ENCODE results near the gene MSANTD3. TPM values are rescaled to one million over a fixed set of nuclear protein-coding genes. Genes with fewer than 3 reads are reported as not detected.
"Not testable (repeated sequence)": the region's sequence is repeated elsewhere in the genome, so short reads cannot be mapped to it uniquely, and the experiment has no call there.

The MSANTD3 gene, protein sequence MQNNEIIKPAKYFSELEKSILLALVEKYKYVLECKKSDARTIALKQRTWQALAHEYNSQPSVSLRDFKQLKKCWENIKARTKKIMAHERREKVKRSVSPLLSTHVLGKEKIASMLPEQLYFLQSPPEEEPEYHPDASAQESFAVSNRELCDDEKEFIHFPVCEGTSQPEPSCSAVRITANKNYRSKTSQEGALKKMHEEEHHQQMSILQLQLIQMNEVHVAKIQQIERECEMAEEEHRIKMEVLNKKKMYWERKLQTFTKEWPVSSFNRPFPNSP
- total RNA-seq, result 8.9 and 11.4 TPM in 2 replicates

DNA sequence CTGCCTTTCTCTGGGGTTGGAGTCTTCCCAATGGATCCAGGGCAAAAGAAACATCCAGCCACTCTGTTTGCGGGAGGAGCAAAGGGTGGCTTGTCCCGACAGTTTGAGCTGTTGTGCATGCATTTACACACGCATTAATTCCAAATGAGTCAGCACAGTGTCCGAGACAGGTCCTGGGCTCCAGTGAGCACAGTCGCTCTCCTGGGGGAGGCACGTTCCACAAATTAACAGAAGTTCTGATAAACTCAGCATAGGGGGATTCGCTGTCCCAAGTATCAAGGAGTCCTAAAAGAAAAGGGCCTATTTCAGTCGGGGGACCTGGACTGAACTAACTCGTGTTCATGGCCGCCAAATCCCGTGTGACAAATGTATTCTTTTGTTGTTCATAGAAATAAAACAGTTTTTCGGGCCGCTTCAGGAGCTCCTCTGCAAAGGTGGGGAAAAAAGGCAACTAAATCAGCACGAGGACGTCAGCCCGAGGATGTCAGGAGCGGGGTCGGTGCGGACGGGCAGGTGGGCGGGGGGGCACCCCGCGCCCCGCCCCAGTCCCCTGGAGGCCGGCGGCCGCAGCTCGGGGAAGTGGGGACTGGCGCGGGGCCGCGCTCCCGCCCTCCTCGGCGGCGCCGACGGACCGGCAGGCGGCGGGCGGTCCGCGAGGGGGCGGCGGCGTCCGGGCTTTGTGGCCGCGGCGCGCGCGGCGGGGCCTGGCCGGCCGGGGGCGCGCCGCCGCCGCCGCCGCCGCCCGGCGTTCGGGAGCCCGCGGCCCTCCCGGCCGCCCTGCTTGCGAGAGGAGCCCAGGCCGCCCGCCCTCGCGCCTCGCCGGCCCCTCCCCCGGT, at the start of gene MSANTD3:
Gene MSANTD3 (plus strand): TSS at position 614 of the 836 bp plus-strand sequence. CDS start 14,796 bp downstream, outside the sequence.
- intact Hi-C loops (cut with micrococcal nuclease), result loop anchor here (1.0 to 5.0 kb wide), 9 partner anchors 12 to 1204 kb away; partner anchors contain the start of genes ALG2, ERP44, INVS and MRPL50

DNA sequence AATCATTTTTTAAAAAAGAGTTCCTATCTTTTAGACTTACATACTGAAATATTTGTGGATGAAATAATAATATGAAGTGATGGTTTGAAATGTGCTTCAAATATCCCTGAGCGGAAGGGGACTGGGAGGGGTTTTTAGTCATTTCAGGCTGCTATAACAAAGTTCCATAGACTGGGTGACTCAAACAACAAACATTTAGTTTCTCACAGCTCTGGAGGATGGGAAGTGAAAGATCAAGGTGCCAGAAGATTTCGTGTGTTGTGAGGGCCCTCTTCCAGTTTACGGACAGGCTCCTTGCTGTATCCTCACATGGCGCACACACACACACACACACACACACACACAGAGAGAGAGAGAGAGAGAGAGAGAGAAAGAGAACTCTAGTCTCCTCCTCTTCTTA, 47.1 kb upstream of the MSANTD3 start:
- intact Hi-C loops (cut with micrococcal nuclease), result no loop called here

DNA sequence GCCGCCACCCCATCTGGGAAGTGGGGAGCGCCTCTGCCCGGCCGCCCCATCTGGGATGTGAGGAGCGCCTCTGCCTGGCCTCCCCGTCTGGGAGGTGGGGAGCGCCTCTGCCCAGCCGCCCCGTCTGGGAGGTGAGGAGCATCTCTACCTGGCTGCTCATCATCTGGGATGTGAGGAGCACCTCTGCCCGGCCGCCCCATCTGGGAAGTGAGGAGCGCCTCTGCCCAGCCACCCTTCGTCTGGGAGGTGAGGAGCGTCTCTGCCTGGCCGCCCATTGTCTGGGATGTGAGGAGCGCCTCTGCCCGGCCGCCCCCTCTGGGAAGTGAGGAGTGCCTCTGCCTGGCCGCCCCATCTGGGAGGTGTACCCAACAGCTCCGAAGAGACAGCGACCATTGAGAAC, 34.0 kb upstream of the MSANTD3 start:
- intact Hi-C loops (cut with micrococcal nuclease), result not testable (repeated sequence)

DNA sequence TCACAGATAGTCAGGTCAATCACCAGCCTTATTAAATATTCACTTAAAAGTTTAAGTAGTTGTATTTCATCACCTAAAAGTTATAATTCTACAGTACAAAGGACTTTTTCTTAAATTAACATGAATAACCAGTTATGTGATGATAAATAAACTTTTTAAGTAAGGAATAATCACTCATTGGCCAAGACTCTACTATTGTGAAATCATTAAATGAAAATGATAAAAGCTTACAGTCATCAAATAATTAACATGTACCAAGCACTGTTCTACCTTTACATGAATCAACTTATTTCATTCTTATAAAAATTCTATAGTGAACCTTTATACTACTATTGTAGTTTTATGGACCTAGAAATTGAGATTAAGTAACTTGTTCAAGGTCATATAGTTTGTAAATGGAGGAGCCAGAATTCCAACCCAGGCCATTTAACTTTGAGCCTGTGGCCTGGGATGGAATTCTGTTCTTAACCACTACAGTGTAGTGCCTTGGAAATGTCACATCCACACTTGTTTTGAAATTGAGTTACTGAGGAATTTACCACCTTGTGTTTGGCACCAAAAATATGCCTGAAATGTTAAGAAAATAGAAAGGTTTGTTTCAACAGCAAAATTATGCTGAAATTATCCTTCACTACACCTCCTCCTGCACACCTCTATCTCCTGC, 32.8 kb upstream of the MSANTD3 start:
- intact Hi-C loops (cut with micrococcal nuclease), result no loop called here

DNA sequence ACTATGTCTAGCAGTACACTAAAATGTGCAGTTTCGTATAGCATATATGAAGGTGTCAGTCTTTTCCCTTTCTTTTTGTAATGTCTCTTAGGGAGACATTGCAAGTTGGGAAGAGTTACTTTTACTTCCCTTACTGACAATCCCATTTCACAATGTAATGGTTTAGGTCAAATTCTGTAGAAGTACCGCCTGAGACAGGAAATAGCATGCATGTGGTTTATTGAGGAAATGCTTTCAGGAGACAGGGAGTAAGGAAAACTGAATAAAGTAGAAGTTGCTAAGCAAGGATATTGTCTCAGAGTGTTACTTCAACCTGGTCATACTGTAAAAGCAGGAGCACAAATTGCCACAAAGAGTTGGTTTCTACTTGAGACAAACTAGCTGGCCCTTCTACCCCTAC, 32.1 kb upstream of the MSANTD3 start:
- intact Hi-C loops (cut with micrococcal nuclease), result no loop called here

DNA sequence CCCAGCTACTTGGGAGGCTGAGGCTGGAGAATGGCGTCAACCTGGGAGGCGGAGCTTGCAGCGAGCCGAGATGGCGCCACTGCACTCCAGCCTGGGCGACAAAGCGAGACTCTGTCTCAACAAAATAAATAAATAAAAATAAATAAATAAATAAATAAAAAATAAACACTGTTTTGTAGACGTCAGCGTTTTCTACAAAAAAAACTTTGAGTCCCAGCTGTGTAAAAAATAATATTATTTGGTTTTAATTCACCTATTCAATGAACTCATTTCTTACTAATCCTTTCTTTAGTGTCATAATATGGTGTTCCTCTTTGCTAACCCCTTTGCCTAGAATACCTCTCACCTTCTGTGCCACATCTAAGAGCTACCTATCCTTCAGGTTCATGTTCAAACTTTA, 30.2 kb upstream of the MSANTD3 start:
- intact Hi-C loops (cut with micrococcal nuclease), result no loop called here

DNA sequence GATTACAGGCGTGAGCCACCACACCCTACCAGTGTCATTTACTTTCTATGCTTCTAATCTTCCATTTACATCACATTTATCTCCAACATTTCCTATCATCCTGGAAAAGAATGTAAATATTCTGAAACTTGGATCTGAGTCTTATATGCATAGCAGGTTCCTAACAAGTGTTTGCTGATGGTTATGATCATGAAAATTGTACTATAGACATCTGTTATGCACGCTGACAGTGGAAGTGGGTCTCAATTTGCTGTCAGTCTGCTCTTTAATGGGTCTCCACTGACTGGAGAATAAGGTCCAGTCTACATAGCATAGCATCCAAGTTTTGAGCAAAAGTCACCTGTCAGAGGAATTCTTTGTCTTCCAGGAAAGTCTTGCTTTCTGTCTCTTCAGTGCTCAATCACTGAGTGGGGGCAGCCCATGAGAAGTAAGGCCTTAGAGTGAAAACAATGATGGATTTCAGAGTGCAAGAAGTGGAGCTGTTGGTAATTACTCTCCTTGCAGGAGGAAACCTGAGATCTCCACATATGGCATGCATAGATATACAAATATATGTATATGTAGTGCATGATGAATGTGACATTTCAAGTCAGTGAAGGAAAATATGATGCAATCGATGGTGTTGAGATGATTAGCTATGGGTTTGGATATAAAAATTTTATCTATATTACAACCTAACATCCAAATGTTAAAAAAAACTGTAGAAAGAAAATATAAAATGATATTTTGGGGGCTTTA, 29.2 kb upstream of the MSANTD3 start:
- intact Hi-C loops (cut with micrococcal nuclease), result no loop called here

DNA sequence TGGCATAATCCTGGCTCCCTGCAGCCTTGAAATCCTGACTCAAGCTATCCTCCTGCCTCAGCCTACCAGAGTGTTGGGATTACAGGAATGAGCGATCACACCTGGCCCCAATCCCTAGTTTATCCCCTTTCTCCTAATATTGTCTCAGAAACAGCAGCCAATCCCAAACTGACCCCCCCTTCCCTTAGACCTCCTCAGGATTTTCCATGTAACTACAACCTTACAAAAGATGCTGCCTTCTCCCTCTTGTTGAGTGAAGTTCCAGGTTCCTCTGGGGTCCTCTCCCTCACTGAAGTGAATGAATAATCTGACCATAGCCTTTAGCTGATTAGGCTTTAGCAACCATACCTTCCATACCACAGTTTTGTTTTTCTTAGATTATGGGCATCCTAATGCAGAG, 25.9 kb upstream of the MSANTD3 start:
- intact Hi-C loops (cut with micrococcal nuclease), result no loop called here

DNA sequence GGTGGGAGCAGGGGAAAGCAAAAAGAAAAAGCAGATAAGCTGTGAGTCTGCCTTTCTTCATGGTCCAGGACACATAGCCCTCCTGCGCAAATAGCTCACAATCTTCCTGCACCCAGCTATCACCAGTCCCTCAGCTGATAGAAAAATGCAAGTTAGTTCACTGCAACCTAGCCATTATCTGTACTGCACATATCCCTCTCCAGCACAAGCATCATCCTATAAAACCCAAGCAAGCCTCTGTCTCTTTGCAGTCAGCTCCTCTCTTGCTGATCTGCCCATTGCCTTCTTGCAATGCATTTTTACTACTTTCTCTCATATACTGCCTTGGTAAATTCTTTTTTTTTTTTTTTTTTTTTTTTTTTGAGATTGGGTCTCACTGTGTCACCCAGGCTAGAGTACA, 20.0 kb upstream of the MSANTD3 start:
- intact Hi-C loops (cut with micrococcal nuclease), result no loop called here

DNA sequence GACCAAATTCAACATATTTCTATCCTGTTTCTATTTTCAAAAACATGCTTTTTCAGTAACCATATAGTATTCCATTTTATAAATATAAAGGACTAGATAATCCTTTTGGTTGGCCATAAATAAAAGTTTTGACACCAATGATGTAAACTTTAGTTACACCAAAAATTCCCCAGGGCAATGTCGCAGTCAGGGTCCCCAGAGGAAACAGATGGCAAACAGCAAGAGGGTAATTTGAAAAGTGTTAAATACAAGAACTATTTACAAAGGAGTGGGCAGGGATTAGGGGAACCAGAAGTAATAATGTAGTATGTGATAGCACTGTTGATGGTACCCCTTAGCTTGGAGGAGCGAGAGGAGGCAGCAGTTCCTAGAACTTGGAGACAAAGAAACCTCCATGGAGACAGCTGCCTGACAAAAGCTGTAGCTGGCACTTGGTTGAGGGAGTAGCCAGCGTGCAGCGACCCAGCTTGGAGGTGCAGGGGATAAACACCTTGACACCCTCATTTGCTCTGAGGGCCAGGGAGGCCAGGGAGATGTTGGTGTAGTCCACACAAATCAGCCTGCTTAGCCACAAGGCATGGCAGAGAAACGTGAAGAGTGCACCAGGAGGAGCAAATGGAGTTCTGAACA, 18.3 kb upstream of the MSANTD3 start:
- intact Hi-C loops (cut with micrococcal nuclease), result no loop called here

DNA sequence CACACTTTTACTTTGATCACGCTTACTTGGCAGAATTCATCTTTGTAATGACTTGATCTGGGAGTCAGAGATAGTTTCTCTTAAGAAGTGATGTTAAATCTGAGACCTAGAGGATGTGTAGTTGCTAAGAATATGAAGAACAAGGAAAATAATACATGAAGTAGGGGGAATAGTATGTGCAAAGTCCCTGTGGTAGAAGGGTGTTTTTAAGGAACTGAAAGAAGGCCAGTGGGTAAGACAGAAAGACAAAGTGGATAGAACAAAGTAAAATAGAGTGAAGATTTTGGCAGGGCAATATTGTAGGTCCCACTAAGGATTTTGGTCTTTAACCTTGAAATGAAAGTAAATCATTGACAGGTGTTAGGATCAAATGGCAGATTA, 17.8 kb upstream of the MSANTD3 start:
- intact Hi-C loops (cut with micrococcal nuclease), result no loop called here

DNA sequence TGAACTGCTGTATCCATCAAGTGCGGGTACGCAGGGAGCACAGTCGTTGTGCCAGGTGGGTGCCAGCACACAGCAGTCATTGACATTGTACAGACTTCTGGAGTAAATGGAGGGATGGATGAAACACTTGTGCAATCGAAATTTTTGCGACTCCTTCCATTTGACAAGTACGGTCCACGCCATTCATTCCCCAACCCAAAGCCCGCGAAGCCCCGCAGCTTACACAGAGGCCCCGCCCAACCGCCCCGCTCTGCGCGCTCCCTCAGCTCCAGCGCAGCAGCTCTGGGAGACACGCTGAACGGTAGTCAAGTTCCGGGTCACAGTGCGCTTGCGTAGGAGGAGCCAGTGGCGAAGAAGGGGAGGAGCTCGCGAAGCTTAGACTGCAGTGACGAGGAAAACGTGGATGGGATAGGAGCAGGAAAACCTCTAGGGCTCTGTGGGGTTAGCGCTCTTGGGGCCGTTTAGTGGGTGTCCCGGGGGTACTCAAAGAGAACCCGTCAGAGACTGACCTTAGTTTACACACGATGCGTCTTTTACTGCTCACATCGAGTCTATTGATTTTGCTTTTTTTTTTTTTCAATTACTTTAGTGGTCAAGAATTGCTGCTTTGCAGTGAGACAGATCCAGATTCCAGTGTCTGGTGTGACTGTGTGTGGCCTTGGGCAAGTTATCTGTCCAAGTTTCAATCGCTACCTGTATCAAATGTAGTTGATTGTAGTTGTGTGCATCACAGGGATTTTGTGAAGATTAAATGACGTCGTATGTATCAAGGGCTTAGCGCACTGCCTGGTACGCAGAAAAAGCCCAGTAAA, 15.3 kb upstream of the MSANTD3 start:
- intact Hi-C loops (cut with micrococcal nuclease), result loop anchor here (1.0 to 2.0 kb wide), 9 partner anchors 15 to 1190 kb away; partner anchors contain the start of genes ALG2, INVS, MRPL50 and STX17

DNA sequence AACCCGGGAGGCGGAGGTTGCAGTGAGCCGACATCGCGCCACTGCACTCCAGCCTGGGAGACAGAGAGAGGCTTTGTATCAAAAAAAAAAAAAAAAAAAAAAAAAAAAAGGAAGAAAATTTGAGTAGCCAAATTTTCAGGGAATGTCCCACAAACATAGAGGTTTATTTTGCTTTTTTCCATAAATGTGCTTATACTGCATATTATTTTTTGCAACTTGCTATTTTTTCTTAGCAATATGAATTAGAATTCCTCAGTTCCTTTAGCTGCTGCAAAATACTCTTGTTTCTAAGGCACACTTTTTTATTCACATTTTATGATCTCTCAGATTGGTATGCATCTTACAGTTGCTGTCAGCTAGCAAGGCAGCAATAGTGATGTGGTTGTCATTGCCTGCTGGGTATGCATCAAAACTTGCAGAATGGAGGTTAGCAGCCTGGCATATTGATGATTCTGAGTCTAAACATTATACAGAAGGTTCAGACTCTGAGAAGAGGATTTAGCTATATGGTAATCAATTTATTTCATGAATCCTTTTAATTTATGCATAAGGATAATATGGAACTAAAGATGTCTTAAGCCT, 13.0 kb upstream of the MSANTD3 start:
- intact Hi-C loops (cut with micrococcal nuclease), result no loop called here

DNA sequence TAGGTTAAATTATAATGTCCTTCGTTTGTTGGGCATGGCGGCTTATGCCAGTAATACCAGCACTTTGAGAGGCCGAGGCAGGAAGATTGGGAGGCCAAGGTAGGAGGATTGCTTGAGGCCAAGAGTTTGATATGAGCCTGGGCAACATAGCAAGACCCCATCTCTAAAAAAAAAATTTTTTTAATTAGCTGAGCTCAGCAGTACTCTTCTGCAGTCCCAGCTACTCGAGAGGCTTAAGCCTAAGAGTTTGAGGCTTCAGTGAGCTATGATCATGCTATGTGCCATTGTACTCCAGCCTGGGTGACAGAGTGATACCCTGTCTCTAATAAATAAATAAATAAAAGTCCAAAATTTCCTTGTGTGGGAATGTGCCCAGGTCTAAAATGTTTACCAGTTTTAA, 9.1 kb upstream of the MSANTD3 start:
- intact Hi-C loops (cut with micrococcal nuclease), result no loop called here

DNA sequence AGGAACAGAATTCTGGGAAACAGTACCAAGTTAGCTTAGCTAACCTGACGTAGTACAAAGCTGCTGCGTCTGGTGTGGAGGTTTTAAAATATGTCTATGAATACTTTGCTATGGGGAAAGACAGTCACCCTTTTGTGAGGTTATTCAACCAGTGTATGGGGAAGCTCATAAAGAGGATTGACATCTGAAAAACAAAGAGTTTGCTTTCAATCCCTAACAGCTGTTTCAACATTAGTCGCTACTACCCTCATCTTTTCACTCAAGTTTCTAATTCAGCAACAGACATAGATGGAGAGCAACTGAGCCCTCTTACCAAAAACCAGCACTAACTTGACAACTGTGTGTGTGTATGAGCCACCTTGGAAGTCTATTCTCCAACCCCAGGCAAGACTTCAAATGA, 7.8 kb upstream of the MSANTD3 start:
- intact Hi-C loops (cut with micrococcal nuclease), result no loop called here

DNA sequence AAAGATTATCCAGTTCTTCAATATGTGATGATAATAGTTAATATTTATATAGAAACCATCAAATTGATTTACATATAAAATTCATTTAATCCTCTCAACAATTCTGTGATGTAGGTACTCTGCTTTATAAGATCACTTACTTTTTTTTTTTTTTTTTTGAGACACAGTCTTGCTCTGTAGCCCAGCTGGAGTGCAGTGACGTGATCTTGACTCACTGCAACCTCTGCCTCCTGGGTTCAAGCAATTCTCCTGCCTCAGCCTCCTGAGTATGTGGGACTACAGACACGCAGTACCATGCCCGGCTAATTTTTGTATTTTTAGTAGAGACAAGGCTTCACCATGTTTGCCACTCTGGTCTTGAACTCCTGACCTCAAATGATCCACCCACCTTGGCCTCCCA, 5.8 kb upstream of the MSANTD3 start:
- intact Hi-C loops (cut with micrococcal nuclease), result not testable (repeated sequence)

DNA sequence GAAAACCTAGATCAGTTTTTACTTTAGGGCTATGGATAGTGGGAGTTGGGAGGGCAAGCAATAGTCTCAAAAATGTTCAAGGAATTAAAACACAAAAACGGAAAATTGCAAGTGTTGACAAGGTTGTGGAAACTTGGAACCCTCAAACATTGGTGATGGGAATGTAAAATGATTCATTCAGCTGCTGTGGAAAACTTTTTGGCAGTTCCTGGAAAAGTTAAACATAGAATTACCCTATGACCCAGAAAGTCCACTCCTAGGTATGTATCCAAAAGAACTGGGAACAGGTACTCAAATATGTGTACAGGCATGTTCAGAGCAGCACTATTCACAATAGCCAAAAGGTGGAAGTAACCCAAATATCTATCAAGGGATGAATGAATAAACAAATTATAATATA, 1.2 kb upstream of the MSANTD3 start:
- intact Hi-C loops (cut with micrococcal nuclease), result loop anchor here (1.0 to 5.0 kb wide), 9 partner anchors 13 to 1203 kb away; partner anchors contain the start of genes ALG2, ERP44, INVS and MRPL50

DNA sequence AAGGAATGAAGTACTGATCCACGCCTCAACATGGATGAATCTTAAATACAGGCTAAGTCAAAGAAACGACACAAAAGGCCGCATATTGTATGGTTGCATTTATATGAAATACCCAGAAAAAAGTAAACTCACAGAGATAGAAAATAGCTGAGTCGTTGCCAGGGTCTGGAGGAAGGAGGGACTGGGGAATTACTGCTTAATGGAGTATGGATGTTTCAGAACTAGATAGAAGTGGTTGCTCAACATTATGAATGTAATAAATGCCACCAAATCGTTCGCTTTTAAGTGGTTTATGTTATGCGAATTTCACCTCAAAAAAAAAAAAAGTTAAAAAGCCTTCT, 784 bp upstream of the MSANTD3 start:
- intact Hi-C loops (cut with micrococcal nuclease), result loop anchor here (1.0 to 5.0 kb wide), 9 partner anchors 12 to 1204 kb away; partner anchors contain the start of genes ALG2, ERP44, INVS and MRPL50
